GM12872 (cell line): ENCODE measurements around the gene SPTBN4.
A peak's percentile ranks its signal among the peaks of the same experiment; 100 is the strongest.

ENCODE experiments used
- CTCF ChIP-seq: IDR thresholded peaks from 3 replicates; pipeline ENCODE4 v1.5.1; 2011; ENCODE audit warnings: low read depth, mild to moderate bottlenecking, low read length, moderate library complexity; ENCODE audit not compliant: insufficient read depth

The SPTBN4 gene

GRCh38 chr19:40567040-40567749 is 100.4 kb downstream of the SPTBN4 start:
- no peak for TF ChIP-seq CTCF

- no peak for TF ChIP-seq CTCF
Measured at GRCh38 chr19:40567750-40568494, 101.1 kb downstream of the SPTBN4 start.

GRCh38 chr19:40570313-40571004 is 103.7 kb downstream of the SPTBN4 start:
- peak; percentile 70 for TF ChIP-seq CTCF

GRCh38 chr19:40571005-40571318 is 104.2 kb downstream of the SPTBN4 start:
- no peak for TF ChIP-seq CTCF

- no peak for TF ChIP-seq CTCF
Measured at GRCh38 chr19:40571831-40572495, 105.2 kb downstream of the SPTBN4 start.

- TF ChIP-seq CTCF: no peak
Measured at GRCh38 chr19:40575326-40575725, 108.5 kb downstream of the SPTBN4 start.

GRCh38 chr19:40576151-40576584 is 109.4 kb downstream of the SPTBN4 start:
- TF ChIP-seq CTCF: no peak
